Stimulated activated CD4-positive, alpha-beta T cell treated with anti-CD3 and anti-CD28 coated beads, Interleukin-2, amount 100 ng/mL, for 24 hours (primary cell): ENCODE data around the gene FST.

Experiments used
- DNase-seq, 2 donors: peaks; one replicate each; pipeline ENCODE4 v3.0.0-alpha.2; 2020

Gene FST

GRCh38 chr5:53475320-53475719 lies 5.1 kb upstream of the FST start:
- DNase-seq = no peak

- DNase-seq = no peak
Observed at GRCh38 chr5:53476019-53476418, 4.4 kb upstream of the FST start.

GRCh38 chr5:53476531-53477480 lies 3.6 kb upstream of the FST start:
- DNase-seq = no peak

- peak in 1 of 2 donors; percentile 26 for DNase-seq
Observed at GRCh38 chr5:53478411-53479044, 1.9 kb upstream of the FST start.

GRCh38 chr5:53479045-53479589 lies 1.3 kb upstream of the FST start:
- DNase-seq = no peak

GRCh38 chr5:53479590-53480415 lies 626 bp upstream of the FST start:
- DNase-seq = peak in 1 of 2 donors; percentile 39

DNA sequence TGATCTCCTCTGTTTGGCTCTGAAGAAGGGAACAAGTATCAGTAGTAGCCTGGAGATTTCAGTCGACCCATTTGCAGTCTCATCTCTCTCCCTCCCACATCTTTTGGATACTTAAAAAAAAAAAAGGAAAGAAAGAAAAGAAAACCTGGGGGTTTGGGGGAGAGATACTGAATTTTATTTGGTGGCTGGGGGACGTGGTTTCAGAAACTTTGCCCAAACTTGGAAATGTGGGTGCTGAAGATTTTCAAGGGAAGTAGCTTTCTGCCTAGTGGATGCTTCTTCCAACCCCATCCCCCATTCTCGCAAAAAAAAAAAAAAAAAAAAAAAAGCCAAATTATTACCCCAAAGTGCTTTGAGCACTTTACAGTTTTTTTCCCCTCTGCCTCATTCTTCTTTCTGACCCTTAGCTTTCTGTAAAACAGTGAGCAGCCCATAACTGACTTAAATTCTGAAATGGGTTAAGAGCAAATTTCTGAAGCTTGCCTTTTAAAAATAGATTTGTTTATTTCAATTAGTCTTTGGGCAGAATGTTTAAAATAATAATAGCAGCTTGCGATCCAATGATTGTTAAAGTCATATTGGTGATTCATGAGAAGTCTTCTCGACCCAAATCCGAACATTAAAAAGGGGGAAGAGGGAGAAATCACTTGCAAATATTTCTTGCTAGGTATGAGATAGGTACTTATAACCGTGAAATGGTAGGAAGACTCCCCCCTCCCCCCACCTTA lies 894 bp downstream of the FST start:
- no peak for DNase-seq

GRCh38 chr5:53481887-53482716 lies 1.7 kb downstream of the FST start:
- DNase-seq = peak; percentile 45 to 72

DNA sequence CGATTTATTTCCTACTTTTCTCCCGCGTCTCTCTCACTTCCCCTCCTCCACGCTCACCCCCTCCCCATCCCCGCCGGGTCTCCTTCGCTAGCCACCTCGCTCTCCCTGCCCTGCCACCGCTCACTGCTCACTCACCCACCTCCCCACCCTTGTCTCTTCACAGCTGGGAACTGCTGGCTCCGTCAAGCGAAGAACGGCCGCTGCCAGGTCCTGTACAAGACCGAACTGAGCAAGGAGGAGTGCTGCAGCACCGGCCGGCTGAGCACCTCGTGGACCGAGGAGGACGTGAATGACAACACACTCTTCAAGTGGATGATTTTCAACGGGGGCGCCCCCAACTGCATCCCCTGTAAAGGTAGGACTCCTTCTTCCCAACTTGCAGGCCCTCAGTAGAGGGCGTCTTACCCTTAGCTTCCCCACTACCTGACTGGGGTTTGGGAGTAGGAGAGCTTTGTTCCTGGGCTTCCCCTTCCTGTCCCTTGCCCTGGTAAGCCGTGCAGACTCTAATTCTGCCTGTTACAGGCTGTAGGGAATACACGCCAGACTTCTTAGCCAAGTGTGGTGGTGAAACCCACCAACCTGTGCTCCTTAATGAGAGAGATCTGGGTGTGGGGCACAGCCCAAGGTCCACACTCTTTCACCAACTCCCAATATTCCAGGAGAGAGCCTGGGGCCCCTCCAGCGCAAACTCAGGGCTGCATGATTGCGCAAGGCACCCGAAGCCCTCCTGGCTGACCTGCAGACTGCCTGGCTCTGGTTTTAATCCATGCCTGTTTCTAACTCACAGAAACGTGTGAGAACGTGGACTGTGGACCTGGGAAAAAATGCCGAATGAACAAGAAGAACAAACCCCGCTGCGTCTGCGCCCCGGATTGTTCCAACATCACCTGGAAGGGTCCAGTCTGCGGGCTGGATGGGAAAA lies 2.5 kb downstream of the FST start:
- DNase-seq = peak in 1 of 2 donors; percentile 30

DNA sequence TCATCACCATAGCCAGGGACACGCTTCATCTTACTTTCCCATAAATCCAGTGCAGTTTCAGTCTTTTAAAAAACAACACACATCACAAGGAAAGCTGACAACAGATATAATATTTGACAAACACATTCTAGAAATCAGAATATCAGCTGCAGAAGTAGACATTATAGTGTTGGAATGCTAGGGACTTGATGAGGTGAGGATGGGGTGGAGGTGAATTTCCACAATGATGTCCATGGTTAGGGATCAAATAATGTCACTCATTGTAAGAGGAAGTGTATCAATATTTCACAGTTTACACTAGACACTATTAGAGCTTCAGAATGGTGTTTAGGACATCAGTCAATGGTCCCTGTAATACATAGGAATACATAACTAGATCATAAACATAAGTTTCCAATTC lies 7.0 kb downstream of the FST start:
- DNase-seq = no peak

GRCh38 chr5:53488195-53488722 lies 7.8 kb downstream of the FST start:
- DNase-seq = no peak

DNA sequence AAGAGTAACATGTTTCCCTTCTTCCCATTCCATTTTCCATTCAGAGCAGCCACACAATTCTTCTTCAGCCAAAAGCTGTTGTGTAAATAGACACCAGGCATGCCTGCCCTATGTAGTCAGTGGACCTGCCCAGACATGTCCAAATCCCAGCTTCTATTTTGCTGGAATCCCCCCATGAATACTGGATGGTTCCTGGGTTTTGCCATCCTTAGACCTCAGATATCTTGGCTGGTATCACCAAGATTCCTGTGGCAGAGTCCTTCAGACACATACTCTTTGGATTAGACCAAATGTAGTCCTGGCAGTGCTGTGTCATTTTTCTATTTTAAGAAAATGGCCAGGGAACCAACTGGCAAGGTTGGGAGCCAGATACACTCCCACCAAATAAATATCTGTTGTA lies 10.3 kb downstream of the FST start:
- DNase-seq = no peak

DNA sequence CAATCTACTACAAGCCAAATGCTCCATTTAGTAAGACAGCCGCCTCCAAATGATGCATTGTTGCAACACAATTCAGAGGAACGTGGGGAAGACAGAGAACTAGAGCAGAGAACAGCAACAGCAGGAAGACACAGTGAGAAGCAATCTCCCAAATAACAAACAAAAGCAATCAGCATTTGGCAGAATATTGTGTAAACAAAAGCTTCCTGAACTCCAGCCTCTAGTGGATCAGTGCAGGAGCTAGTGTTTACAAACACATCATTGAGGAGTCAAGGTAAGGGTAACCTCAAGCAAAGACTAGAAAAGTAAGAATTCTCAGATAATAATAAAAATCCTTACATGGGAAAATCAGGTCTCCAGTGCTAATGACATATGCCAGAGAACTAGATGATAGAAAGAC lies 20.6 kb downstream of the FST start:
- DNase-seq = no peak

DNA sequence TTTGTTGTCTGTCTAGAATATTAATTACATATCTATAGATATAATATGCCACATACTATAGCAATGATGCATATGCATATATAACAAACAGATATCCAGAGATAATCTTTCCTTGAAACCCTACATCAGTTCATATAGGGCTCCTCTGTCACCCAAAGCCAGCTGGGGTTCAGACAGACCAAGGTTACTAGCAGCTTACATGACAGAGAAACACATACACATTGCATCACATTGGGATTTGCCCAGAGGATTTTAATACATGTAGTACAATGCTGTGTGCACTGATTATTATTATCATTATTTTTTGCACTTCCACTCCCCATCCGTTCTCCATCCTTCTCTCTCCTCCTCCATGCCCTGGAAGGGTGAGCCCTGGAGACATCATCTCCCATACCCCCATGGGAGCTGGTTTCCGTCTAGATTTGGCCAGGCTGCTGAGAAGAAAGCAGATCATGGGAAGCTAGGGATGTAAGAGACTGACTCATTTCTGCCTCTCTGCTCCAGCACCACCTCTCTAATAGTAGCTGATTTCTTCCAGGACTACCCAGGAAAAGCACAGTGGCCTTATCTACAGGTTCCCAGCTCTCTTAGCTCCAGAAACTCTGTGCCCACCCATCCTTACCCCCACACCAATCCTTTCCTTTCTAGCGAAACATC lies 23.3 kb downstream of the FST start:
- no peak for DNase-seq

GRCh38 chr5:53507013-53507412 lies 26.6 kb downstream of the FST start:
- DNase-seq = no peak

DNA sequence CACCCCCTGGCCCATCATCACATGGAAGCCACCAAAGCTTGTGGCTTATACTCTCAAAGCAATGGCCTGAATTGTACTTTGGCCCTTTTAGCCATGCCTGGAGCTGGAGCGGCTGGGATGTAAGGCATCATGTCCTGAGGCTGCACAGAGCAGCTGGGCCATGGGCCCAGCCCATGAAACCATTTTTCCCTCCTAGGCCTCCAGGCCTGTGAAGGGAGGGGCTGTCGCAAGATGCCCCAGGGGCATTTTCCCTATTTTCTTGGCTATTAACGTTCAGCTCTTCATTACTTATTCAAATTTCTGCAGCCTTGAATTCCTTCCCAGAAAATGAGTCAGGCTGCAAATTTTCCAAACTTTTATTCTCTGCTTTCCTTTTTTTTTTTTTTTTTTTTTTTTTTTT lies 27.7 kb downstream of the FST start:
- no peak for DNase-seq

GRCh38 chr5:53512539-53512938 lies 32.1 kb downstream of the FST start:
- DNase-seq = no peak

- no peak for DNase-seq
Observed at GRCh38 chr5:53515988-53516387, 35.6 kb downstream of the FST start.

DNA sequence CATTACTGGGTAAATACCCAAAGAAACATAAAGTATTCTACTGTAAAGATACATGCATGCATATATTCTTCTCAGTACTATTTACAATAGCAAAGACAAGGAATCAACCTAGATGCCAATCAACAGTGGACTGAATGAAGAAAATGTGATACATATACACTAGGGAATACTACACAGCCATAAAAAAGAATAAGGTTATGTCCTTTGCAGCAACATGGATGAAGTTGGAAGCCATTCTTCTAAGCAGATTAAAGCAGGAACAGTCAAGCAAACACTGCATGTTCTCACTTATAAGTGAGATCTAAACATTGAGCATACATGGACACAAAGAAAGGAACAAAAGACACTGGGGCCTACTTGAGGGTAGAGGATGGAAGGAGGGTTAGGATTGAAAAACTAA lies 40.4 kb downstream of the FST start:
- no peak for DNase-seq
